G401 (cell line): ENCODE data around the gene ULBP3. TPM values are rescaled to one million over a fixed set of nuclear protein-coding genes. Genes with fewer than 3 reads are reported as not detected.
"Not testable (repeated sequence)": the region's sequence is repeated elsewhere in the genome, so short reads cannot be mapped to it uniquely, and the experiment has no call there.

Experiments used
- DNase-seq: peaks from one replicate; pipeline ENCODE4 v3.0.0-alpha.2; 2015; ENCODE audit warnings: low spot score
- in situ Hi-C: cut with HindIII; loops from 2 replicates; pipeline ENCODE4 v1.10.0; 2016; ENCODE audit warnings: low sequenced_read_pairs, mixed read lengths
- total RNA-seq: library from RNA; depleted of rRNA; stranded (reverse); fragments of >200 nt; shearing (Covaris generic); gene quantifications from 2 replicates; pipeline ENCODE4 v1.2.3, GENCODE V29; 2014; rRNA removed

Gene ULBP3
- total RNA-seq, 1 experiment from 2014 or later, result 0.37 TPM

DNA sequence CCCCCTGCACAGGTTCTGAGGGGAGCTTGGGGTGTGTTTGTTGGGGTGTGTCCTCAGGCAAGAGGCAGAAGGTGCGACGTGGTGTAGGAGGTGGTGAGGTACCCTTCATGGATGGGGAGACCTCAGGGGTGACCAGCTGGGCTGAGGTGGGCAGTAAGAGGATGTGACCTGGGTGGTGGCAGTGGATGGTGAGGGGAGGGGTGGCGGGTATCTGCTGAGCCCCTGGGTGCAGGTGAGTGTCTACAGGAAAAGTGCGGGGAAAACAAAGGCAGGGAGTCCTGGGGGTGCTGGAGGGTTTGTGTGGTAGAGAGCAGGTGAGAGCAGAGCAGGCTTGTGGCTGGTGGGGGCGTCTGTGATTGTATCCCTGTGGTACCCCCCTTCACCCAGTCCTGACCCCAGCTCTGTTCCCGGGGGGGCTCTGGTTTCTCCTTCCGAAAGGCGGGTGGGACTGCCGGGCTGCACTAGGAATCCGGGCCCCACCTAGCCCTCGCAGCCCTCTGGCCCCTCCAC, 44.2 kb downstream of the ULBP3 start:
- no peak for DNase-seq
- in situ Hi-C loops, result no loop called here

DNA sequence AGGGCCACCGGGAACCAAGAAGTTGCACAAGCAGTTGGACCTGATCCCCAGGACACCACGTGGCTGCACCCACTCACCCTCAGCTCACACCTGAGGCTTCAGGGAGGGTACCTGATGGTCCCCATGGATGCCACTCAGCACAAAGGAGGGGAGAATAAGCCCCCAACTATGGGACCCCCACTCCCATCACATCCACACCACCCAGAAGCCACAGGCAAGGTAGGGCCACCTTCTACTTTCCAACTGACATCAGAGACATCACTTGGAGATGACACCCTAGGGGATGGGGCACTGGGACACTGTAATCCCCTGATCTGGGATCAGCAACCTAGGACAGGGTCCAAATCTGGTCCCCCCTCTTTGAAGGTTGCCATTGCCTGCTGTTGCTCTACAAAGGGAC, 44.9 kb downstream of the ULBP3 start:
- in situ Hi-C loops, DNase-seq: not testable (repeated sequence)

DNA sequence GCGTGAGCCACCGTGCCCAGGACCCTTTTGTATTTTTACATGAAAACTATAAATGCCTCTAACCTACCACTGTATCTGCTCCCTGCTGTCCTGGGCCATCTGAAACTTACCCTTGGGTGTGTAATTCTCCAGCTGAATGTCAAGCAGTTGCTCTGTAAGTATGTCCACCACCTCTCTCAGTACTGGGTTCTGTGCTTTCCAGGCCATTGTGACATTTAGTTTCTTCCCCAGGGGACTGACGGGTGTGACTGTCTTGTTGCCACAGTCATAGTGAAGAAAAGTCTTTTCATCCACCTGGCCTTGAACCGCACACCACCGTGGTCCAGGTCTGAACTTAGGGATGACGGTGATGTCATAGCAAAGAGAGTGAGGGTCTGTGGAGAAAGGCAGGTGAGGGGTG, 47.1 kb downstream of the ULBP3 start:
- in situ Hi-C loops, DNase-seq: not testable (repeated sequence)

GRCh38 chr6:150018846-150019580, 49.9 kb downstream of the ULBP3 start:
- in situ Hi-C loops, result no loop called here
- DNase-seq, result no peak

DNA sequence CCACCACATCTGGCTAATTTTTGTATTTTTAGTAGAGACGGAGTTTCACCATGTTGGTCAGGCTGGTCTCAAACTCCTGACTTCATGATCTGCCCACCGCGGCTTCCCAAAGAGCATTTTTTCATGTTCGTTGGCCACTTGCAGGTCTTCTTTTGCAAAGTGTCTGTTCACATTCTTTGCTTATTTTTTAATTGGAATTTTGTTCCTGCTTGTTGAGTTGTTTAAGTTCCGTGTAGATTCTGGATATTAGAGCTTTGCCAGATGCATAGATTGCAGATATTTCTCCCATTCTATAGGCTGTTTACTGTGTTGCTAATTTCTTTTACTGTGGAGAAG, 51.8 kb downstream of the ULBP3 start:
- DNase-seq, in situ Hi-C loops: not testable (repeated sequence)

DNA sequence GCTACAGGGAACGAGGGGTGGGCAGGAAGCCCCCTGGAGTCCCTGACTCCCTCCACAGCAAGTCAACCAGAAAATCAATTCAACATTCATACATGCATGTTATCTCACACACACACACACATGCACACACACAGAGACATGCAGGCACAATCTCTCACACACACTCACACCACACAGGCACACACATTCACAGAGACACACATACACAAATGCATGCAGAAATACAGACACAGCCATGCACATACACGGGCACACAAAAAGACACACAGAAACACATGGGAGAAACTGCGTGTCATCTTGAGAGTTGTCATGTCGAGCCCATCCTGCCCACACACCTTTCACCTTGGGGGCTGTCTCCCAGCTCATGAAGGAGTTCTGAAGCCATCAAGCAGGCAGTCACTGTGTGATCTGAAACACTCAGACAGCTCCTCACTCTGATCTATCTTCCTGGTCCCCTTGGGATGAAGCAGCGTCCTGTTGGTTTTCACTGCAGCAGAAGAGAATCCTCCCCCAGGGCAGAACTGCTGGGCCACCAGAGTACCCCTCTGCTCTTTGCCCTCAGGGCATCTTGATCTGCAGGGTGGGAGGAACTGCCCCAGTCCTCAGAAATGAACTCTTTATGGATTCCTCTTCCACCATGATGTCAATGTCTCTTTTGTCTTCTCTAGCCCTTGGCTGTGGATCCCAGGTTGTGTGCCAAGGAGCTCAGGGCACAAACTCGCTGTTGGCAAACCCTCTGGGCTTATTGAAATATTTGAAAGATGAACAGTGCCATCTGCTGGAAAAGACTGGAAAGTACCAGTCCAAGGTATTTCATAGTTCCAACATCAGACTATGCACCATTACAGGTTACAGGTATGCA, 52.4 kb downstream of the ULBP3 start:
- DNase-seq, result peak; percentile 87
- in situ Hi-C loops, result no loop called here

DNA sequence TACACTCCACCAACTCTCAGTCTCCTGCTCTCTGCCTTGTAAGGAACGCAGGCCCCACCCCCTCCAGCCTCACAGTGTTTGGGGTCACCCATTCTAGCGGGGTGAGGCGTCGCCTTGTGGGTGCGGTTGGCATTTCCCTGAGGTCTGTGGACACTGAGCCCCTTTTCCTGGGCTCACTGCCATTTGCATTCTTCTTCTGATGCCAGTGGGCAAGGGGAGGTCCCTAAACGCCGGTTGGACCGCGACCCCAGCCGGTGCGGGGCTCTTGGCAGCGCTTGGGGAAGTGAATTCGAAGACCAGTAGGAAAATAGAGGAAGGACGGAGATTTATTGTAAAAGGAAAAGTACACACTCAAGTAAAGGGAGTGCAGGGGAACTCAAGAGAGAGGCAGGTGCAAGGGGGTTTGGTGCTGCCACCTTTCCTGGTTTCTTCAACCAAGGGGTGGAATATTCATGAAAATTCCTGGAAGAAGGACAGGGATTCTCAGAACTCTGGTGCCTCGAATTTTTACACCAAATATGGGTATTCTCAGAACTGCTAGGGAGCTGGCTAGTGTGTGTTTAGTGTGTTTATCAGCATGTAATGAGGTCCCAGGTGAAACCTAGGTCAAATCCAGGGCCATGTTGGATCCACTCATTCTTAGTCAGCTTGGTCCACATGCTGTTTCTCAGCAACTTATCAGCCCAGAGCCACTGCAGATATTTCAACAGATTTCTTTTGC, 53.5 kb downstream of the ULBP3 start:
- DNase-seq, in situ Hi-C loops: not testable (repeated sequence)

DNA sequence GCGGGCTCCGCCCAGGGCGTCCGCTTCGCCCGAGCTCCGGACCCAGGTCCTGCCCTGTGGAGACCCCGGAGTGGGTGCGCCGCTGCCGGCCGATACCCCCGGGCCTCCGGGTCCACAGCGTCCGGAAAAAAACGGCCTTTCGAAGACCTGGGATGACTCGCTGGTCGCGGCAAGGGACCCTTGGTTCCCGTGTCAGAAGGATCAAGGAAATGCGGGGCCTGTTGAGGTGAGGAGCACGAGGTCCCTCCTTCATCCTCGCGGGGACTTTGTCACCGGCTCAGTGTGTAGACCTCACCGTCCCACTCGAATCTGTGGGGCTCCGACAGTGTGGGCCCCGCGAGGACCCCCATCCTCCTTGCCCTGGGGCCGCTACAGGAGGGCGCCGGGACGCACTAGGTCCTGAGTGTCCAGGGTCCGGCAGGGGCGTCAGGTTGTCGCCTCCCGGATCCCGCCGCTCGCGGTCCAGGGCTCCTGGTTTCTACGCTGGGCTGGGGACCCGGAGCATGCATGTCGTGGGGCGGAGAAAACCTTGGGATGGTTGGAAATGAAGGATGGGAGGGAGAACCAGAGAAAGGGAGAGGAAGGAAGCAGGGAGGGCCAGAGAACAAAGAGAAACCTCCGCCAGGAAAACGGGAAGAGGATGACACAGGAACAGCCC, 54.2 kb downstream of the ULBP3 start:
- in situ Hi-C loops, DNase-seq: not testable (repeated sequence)

DNA sequence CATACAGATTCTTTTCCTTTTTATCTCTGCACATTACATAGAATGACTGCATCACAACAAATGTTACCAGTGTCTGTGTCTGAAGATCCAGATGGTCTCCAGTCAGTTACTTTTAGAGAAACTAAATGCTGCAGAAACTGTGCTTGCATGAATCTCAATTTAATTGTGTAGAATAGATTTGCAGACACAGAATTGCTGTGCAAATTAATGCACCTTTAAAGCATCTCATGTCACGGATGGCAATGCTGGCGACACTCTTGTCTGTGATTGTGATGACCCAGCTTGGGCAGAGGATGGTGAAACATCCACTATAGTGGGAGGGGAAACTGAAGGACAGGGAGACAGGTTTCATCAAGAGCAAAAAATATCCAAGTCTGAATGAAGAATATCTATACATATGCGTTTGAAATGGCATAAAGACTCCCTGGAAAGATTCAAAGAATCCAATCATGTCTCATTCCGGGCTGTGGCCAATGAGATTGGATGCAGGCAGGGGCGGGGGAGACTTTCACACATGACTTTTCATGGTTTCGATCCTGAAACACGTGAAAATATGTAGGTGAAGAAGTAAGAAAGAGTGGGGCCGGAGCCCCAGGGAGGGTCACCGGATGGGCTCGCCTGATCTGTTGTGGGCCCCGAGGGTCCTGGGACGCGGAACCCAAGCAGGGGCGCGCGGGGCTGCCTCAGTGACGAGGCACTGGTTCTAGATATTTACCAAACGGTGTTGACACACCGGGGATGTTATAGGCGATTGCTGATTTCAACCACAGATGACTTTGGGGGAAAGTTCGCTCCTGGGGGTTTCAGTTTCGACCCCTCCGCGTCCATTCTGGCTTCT, 54.9 kb downstream of the ULBP3 start:
- DNase-seq, in situ Hi-C loops: not testable (repeated sequence)

DNA sequence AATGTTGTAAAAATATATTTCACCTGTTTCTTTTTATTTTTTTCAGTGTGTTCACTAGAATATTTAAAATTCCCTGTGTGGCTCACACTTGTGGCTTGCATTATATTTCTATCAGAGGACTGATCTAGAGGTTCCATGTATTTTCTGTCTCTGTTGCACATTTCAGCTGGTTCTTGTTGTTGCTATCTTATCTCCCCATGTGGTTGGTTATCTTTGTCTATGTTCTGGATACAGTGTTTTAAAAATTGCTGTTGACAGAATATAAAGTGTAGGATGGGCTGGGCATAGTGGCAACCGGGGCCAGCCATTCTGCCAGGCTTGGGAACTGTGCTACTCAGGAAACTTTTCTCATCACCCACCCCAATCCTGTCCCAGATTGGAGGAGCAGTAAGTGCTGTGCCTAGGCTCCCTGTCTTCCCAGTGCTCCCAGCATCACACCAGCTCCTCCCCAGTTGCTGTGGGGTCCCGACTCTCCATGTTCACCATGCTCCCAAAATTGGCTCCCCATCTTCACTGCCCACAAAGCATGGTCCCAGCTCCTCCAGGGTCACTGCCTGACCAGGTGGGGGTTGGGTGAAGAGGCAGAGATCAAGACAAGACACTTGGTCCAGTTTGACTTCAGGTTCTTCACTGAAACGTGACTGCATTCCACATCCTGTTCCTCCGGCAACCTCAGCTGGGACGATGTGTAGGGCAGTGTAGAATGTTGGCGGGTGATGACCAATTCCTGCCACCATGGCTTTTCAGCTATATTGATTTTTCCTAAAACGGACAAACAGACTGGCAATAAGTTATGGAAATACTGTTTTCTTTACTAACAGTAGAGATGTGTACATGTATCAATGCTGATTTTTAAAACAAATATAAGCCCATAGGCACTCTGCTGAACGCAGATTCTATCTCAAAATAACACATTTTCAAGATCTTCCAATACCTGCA, 55.8 kb downstream of the ULBP3 start:
- in situ Hi-C loops, result not testable (repeated sequence)

More for the DNA sequence above, 55.8 kb downstream of the ULBP3 start:
- not testable (repeated sequence) for DNase-seq

Other genes starting within 250 kb of the ULBP3 start
- gene LRP11, start 204.8 kb downstream of the ULBP3 start, total RNA-seq, result 18.8 and 19.3 TPM in 2 replicates
- not detected in 2 replicates for gene RAET1E, start 171.0 kb downstream of the ULBP3 start, total RNA-seq
- not detected in 2 replicates for gene RAET1G, start 146.0 kb downstream of the ULBP3 start, total RNA-seq
- gene ULBP2, start 127.1 kb downstream of the ULBP3 start, total RNA-seq, result 1.9 TPM in 1 of 2 replicates, not detected in the other
- not detected in 2 replicates for gene ULBP1, start 105.2 kb downstream of the ULBP3 start, total RNA-seq
- not detected in 2 replicates for gene RAET1L, start 43.6 kb downstream of the ULBP3 start, total RNA-seq
- not detected in 2 replicates for gene PPP1R14C, start 73.9 kb upstream of the ULBP3 start, total RNA-seq